Measurements from ENCODE around the gene LDLRAD2.
"Not testable (repeated sequence)": the region's sequence is repeated elsewhere in the genome, so short reads cannot be mapped to it uniquely, and the experiment has no call there.

LDLRAD2 gene

DNA sequence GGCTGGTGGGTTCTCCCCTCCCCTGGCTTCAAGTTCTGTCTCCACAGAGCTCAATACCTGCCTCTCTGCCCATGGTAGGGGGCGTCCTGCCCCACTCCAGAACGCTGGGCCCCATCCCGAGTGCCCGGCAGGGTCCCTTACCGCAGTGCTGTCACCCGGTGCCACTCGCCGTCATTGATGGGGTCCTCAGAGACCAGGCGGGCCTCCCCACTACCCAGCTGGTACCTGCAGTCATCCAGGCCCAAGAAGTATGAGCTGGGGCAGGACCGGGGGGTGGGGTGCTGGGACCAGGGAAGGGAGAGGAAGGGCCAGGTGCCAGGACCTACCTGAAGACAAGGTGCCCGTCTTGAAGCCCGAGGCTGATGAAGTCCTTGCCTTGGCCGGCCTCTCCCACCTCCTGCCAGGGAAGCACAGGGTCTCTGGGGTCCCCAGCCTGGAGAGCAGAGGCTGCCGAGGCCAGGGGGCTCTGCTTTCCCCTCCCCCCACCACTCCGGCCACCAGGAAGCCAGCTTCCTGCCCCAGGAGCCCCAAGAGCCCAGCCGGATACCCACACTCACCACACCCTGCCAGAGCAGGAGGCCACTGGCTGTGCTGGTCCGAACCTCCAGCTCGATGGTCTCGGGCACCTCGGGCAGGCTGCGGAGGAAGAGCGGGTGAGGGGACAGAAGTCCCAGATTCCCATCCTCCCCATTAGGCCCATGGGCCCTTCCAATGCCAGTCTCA is 12.1 kb downstream of the LDLRAD2 start:
- no peak for DNase-seq

DNA sequence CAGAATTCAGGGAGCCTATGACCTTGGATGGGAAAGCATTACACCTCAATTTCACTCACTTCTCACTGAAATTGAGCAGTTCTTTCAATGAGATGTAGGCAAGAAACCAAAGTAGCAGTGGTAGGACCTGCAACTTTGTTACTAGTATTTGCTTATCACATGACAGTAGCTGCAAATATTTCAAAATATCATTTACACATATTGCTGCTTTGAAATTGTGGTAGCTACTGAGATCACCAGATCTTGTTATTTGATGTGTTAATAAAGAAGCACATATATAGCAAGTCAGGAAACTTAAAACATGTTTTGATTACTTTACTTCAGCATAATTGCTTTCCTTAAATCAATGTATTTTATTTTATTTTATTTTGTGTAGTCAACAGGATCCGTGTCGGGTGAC is 12.9 kb downstream of the LDLRAD2 start:
- DNase-seq = no peak

DNA sequence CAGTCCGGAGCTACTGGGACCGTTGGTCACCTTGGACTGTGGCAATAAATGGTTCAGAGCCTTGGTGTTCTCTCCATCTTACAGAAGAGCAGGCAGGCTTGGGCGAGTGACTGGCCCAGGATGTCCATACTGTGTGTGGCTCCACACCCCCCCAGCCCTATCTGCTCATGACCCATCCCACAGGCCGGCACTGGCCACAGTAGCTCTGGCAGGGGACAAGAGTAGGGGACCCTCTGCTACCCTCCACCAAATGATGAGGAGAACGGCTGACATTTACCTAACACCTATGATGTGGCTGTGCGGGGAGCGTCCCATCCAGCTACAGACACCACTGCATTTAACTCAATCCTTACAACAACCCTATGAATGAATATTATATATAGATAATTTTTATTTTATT is 13.3 kb downstream of the LDLRAD2 start:
- no peak for DNase-seq

DNA sequence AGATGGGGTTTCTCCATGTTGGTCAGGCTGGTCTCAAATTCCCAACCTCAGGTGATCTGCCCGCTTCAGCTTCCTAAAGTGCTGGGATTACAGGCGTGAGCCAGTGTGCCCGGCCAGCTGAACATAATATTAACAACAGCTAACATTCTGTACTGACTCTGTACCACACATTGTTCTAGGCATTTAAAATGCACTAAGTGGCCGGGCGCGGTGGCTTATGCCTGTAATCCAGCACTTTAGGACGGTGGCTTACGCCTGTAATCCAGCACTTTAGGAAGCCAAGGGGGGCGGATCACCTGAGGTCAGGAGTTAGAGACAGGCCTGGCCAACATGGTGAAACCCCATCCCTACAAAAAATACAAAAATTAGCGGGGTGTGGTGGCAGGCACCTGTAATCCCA is 14.6 kb downstream of the LDLRAD2 start:
- not testable (repeated sequence) for DNase-seq

DNA sequence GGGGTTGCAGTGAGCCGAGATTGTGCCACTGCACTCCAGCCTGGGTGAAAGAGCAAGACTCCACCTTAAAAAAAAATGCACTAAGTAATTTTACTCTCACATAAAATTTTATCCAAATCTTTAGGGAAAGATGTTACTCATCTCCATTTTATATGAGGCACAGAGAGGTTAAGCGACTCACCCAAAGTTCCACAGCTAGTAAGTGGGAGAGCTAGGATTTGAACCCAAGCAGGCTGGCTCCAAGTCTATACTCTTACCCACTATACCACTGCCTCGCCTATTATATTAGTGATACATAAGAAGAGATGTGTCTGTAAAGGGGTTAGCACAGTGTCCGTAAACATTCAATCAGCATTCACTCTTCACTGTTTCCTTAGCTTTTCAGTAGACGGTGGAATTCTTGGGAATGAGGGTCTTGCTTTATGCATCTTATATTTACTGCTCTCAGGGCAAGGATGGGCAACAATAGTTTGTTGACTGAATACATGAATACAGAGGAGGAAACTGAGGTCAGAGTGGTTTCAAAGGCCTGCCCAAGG is 15.1 kb downstream of the LDLRAD2 start:
- no peak for DNase-seq

DNA sequence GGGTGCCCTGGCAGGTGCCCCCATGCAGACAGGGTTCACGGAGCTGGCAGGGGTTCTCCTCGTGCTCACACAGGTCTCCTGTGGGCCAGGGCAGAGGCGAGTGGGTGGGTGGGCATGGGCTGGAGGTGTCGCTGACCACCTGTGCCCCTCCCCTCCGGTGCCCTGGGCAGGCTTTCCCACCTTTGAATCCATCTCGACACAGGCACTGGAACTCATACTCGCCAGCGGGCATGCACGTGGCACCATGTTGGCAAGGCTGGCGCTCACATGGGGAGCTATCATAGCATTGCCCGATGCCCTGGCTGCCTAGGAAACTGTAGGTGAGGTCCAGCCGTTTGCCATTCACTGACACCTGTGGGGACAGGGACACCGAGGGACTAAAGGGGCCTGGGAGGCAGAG is 16.0 kb downstream of the LDLRAD2 start:
- no peak for DNase-seq

DNA sequence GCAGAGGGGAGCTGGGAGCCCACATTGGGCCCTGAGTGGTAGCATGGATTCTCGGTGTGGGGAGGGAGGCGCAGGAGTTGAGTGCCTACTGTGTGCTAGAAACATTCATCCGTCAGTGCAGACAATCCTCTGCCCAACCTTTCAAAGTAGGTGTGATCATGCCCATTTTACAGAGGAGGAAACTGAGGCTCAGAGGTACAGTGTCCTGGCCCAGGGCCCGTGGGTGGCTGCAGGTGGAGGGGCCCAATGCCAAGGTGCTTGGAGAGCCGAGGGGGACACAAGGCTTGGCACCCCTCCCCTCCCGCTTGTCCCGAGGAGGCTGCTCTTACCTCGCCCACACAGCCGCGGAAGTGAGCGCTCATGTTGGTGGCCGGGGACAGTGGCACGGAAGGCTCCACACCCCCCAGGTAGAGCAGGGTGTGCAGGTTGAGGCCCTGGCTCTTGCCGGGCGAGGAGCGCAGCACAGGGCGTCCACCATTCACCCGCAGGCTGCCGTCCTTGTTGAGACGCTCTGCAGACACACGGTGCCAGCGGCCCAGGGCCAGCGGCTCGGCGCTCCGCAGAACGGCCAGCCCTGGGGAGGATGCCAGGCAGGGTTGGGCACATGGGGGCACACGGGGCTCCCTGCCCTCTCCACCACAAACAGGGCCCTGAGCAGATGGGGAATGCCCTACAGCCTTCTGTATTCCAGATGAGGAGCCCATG is 16.6 kb downstream of the LDLRAD2 start:
- no peak for DNase-seq

DNA sequence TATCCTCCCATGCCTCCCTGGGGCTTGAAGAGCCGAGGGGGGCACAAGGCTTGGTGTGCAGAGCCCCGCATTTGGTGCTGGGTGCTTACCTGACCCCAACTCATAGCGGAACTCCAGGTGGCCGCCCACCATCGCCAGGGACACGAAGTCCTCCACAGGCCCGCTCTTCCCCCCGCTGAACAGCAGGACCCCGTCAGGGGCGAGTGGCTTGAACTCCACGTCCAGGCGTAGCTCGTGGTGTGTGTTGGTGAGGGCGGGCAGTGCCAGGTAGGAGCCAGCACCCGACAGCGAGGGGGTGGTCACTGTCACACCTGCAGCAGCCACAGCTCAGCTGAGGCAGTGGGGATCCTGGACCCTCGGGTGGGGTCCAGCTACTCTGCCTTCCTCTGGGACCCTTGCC is 17.2 kb downstream of the LDLRAD2 start:
- DNase-seq = no peak

DNA sequence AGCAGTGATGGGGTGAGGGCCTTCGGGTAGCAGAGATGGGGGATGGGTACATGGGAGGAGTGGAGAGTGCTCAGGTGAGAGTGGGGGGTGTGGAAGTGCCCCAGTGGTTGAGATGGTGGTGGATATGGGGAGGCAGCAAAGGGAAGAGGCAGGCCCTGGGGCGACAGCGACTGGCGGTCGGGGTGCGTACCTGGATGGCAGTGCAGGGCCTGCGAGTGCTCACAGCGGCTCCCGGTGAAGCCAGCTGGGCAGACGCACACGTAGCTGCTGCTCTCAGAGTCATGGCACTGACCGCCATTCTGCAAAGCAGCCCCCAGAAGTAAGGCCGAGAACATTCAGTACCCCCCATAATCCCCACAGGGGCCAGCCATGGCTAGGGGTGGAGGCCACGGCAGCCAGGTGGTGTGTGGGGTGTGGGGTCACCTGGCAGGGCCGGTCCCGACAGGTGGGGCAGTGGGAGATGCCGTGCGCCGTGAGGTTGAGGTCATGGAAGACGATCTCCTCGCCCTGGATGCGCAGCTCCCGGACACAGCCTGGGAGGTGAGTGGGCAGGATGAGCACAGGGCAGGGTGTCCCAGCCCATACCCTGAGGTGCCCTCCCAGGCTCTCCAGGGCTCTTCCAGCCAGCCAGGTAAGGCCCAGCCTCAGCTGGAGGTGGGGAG is 18.9 kb downstream of the LDLRAD2 start:
- no peak for DNase-seq

DNA sequence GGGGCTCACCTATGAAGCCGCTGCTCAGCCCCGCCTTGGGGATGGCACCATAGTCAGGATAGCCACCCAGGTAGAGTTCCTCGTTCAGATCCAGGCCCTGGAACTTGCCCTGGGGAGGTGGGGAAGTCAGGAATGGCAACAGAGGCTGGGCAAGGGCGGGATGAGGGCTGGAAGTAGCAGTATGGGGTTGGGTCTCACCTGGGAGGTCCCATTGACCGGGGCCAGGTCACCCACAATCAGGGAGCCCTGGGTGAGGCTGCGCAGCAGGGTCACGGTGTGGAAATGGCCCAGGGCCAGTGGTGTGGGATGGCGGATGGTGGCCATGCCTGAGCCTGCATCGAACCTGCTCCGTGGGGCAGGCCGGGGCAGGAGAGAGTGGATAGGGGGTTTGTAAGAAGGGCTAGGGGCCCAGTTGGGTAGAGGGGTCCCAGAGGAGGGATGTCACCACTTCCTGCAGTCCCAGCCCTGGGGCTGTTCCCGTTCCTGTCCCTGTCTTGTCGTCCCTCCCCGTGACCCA is 19.4 kb downstream of the LDLRAD2 start:
- no peak for DNase-seq

DNA sequence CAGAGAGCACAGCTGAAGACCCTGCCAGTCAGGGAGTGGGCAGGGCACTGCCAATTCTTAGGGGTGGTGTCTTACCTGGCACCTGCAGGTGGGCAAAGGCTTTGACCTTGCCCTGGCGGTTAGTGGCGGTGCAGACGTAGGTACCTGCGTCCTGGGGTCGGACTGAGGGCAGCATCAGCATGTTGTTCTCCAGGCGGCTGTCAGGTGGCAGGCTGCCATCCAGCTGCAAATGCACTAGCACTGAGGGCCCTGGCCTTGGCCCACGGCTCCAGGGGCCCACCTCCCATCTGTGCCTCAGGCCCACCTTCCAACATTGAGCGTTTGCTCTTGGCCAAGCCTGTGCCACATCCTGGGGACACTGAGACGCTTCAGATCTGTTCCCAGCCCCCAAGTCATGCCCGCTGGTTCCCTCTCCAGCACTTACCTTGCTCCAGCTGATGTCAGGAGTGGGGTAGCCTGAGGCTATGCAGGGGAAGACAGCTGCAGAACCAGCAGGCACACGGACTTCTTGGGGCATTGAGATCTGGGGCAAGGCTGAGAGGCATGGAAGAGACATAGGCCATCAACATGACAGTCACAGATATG is 21.4 kb downstream of the LDLRAD2 start:
- DNase-seq = no peak

DNA sequence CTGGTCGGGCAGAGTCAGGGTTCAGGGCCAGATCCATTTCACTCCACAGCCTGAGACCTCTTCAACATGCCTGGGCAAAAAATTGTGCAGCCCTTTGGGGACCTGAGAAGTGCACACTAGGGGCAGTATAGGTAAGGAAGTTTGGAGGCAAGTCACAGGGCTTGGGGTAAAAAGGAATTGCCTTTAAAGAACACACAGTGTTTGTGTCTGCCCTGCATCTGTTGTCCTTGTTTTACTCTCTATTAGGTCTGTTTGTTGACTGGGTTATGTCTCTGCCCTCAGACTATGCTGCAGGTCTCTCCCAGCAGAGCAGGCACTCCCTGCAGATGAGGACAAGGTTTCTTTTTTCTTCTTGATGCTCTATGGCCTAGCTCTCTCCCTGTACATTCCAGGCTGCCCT is 22.0 kb downstream of the LDLRAD2 start:
- no peak for DNase-seq

DNA sequence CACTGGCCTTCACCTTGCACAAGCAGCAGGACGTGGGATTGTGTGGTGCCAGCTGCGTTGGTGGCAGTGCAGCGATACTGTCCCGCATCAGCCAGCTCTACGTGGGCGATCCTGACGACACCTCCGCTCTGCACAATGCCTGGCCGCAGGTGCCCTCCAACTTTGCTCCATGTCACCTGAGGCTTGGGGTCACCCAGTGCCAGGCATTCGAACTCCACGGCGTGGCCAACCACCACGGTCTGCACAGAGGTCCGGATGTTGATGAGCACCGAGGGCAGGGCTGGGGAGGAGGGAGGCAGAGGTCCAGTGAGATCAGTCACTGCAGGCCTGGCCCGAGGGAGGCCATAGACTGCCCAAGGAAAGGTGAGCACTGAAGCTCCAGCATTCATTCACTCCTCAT is 22.6 kb downstream of the LDLRAD2 start:
- no peak for DNase-seq

DNA sequence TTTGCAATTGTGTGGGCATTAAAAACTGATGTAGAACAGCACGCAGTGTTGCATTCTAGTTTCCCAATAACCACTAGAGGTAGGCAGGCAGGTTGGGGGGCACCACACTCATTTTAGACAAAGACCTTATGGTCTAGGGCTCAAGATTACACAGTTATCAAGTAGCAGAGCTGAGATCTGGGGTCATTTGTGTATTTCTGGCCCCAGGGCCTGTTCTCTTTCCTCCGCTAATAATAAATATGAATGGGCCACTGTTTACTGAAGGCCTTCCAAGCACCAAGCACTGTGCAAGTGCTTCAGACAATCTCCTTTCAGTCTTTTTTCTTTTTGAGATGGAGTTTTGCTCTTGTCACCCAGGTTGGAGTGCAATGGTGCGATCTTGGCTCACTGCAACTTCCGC is 23.9 kb downstream of the LDLRAD2 start:
- DNase-seq = no peak

DNA sequence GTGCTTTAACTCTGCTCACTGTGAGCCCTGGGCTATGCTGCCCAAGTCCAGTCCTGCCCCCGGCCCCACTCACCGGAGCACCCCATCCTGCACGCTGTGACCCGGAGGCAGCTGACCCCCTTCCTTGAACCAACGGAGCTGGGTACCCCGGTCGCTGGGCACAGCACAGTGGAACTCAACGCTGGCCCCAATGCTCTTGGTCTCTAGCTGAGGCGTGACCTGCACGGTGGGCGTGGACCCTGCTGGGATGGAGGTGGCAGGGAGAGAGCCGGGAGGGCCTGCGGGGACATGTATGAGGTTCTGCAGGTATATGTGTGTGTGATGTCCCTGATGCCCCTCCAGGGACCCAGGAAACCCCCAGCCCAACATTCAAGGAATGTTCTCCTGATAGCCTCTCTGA is 24.7 kb downstream of the LDLRAD2 start:
- no peak for DNase-seq

DNA sequence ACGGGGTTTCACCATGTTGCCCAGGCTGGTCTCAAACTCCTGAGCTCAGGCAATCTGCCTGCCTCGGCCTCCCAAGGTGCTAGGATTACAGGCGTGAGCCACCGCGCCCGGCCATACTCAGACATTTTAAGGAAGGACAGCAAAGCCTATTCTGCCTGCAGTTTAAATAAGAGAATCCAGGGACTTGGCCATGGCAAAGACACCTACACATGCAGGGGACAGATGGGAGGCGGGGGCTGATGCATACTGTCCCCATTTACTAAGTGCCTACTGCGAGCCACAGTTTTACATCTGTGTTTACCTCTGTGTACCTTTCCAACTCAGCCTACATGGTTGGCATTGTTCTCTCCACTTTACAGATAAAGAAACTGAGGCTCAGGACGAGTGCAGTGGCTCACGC is 25.4 kb downstream of the LDLRAD2 start:
- DNase-seq = peak in 21 of 58 donors; percentile 1 to 57 (median 14)

DNA sequence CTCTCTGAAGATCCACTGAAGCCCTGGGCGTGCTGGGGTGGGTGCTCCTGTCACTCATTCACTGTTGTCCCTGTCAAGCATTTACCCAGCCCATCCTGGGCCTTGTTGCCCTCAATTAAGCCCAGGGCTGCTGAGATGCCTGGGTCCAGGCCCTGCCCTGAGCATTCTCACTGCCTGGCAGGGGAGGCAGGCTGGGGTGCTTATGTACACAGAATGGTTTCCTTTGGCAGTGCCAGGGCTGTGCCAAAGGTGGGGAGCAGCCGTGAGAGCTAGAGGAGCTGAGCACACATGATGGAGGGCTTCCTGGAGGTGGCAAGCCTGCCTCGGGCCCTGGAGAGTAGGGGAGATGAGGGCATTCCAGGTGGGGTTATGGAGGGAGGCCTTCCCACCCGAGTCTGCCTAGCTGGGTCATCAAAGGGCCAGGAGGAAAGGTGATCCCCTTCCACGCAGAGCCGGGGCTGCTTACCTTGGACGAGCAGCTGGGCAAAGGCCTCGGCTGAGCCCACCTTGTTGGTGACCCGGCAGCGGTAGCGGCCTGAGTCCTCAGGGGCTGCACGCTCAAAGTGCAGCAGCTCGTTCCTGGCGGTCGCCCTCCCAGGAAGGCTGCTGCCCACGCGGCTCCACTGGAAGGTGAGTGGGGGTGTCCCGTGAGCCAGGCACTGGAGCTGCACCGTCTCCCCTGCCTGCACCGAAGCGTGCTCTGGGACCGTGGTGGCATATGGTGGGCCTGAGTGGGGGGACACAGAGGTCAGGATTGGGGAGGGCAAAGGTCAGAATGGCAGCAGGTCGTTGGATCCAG is 26.5 kb downstream of the LDLRAD2 start:
- DNase-seq = no peak

DNA sequence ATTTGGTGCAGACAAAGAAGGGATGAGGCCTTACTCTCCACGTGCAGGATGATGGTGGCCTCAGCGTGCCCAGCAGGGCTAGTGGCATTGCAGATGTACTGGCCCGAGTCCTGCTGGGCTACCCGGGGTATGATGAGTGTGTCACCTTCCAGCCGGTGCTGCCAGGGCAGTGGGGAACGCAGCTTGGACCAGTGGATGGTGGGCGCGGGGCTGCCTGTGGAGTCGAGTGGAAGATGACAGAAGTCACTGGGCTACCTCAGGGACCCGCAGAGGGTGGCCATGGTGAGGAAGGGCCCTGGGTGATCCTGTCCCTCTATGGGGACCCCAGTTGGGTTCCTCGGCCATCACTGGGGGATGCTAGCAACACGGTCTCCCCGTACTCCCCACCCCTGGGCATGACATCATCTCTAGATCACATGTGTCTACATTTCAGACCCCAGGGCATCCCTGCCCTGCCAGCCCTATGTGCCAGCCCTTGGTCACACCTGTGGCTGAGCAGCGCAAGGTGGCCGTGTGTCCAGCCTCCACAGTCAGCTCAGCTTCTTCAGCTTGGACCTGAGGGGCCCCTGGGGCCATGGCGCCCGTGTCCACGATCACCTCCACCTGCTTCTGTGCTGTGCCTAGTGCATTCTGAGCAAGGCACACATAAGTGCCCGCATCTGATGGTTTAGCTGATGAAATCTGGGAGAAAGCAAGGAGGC is 27.4 kb downstream of the LDLRAD2 start:
- DNase-seq = no peak

DNA sequence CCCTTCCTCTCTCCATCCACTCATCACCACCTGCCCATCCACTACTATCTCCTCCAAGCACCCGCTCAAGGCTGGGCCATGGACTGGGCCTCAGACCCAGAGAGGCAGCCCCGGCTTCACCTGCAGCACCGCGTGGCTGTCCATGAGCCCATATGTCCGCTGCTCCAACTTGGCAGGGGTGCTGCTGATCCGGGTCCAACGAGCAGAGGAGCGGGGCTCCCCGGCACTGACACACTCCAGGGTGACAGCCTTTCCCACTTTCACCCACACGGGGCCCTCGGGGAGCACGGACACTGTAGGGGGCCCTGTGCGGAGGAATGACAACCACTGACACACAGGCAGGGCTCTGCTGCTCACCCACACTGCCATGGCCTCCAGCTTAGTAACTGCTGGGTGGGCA is 28.9 kb downstream of the LDLRAD2 start:
- DNase-seq = peak in 1 of 58 donors; percentile 2

DNA sequence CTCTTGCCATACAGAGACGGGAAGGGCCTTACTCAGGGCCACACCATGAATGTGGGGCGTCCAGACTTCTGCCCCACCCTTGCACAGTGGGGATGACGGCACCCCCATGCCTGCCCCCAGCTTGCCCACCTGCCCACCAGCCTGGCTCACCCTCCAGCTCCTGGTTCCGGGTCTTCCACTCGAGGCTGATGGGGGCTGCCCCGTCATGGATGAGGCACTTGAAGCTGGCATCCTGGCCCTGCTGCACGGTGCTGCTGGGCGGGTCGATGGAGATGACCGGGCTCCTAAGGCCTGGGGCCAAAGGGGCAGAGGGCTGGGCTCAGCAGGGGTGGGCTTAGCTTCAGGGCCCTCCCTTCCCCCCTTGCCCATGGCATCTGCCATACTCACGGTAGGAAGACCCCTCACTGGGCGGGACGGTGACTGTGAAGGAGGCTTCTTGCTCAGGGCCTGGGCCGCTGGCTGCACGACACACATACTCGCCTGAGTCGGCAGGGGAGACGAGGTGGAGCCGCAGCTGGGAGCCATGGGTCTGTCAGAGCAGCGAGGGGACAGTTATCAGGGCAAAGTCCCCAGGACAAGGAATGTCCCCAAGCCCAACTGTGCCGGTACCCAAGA is 29.9 kb downstream of the LDLRAD2 start:
- DNase-seq = no peak
